HCT116 (cell line): ENCODE data around the gene SHC2. TPM values are rescaled to one million over a fixed set of nuclear protein-coding genes. Genes with fewer than 3 reads are reported as not detected.

ENCODE experiments used
- ATAC-seq: fragments of 200-7000 bp; cut with Tn5 transposase; 2 replicates; pipeline ENCODE4 v1.9.1; 2020; ENCODE audit warnings: mild to moderate bottlenecking, moderate library complexity
- BruUV-seq: library from RNA; stranded (reverse); fragments of 400-500 nt; replicated peaks from 2 replicates; lab custom pipeline; 2021; lab: Mats Ljungman, UMichigan
- CTCF ChIA-PET: fragments of 300-600 bp; sonication (Branson Sonifier 250); formaldehyde crosslinking; loops from one replicate; lab custom pipeline; 2021; ENCODE audit warnings: antibody characterized with exemption; lab: Charles Lee
- POLR2A ChIA-PET: fragments of 300-600, 350-600 bp; sonication (Branson Sonifier 250); formaldehyde crosslinking; loops from one replicate; lab custom pipeline; 2021; ENCODE audit warnings: antibody characterized with exemption; lab: Charles Lee
- RAD21 ChIA-PET, 2 experiments: fragments of 300-600 bp; sonication (Branson Sonifier 250); formaldehyde crosslinking; loops; one replicate each; lab custom pipeline; 2023; ENCODE audit warnings: low total read pairs in 2 of 2; ENCODE audit not compliant: uncharacterized antibody in 2 of 2, unreplicated experiment in 2 of 2, low non-redundant PET in 1 of 2; lab: Charles Lee
- DNase-seq: peaks from one replicate; pipeline ENCODE4 v3.0.0-alpha.2; 2010; ENCODE audit warnings: low read depth, low spot score
- H2AFZ ChIP-seq: fragments of 200-600 bp; shearing (Covaris generic), sonication (generic); 2 replicates; pipeline ENCODE4 v1.6.1; 2017; ENCODE audit warnings: low read depth, mixed run types, mixed read lengths, antibody characterized with exemption, low read length; ENCODE audit not compliant: poor library complexity, severe bottlenecking
- H3K27ac ChIP-seq: 2 replicates; pipeline ENCODE4 v1.5.1; 2012; ENCODE audit warnings: low read depth, low read length
- H3K27me3 ChIP-seq: fragments of 200-600 bp; sonication (generic); 2 replicates; pipeline ENCODE4 v1.6.1; 2016; ENCODE audit warnings: mixed run types, low read length, mixed read lengths; ENCODE audit not compliant: insufficient read depth
- H3K36me3 ChIP-seq, 2 experiments: fragments of 200-500 bp in 1 of 2; fragments of 200-600 bp in 1 of 2; sonication (Bioruptor generic) in 1 of 2; sonication (generic) in 1 of 2; 2 replicates each; pipeline versions ENCODE4 v1.5.1 to v1.6.1; 2014 to 2016; ENCODE audit warnings: low read length in 2 of 2, inconsistent platforms in 1 of 2, mixed read lengths in 1 of 2, mixed run types in 1 of 2; ENCODE audit not compliant: insufficient read depth in 2 of 2, control insufficient read depth in 1 of 2
- H3K4me1 ChIP-seq, 2 experiments: fragments of 200-600 bp in 1 of 2; sonication (generic) in 1 of 2; 2 replicates each; pipeline versions ENCODE4 v1.5.1 to v1.6.1; 2012 to 2017; ENCODE audit warnings: low read length in 2 of 2, inconsistent platforms in 1 of 2, mild to moderate bottlenecking in 1 of 2, mixed read lengths in 1 of 2, mixed run types in 1 of 2, moderate library complexity in 1 of 2; ENCODE audit not compliant: insufficient read depth in 2 of 2, control insufficient read depth in 1 of 2
- H3K4me2 ChIP-seq: fragments of 200-600 bp; sonication (generic); 2 replicates; pipeline ENCODE4 v1.6.1; 2017; ENCODE audit warnings: mixed run types, low read length, mixed read lengths
- H3K4me3 ChIP-seq, 2 experiments: fragments of 200-600 bp in 1 of 2; sonication (generic) in 1 of 2; replicated peaks in 1 of 2; 2 replicates each; pipeline ENCODE4 v1.5.1; 2011 to 2016; ENCODE audit warnings: low read length in 2 of 2, control low read depth in 1 of 2, low read depth in 1 of 2, mild to moderate bottlenecking in 1 of 2, mixed read lengths in 1 of 2, mixed run types in 1 of 2
- H3K79me2 ChIP-seq: fragments of 200-600 bp; sonication (generic); 2 replicates; pipeline ENCODE4 v1.6.1; 2017; ENCODE audit warnings: mild to moderate bottlenecking, mixed run types, low read length, moderate library complexity, mixed read lengths; ENCODE audit not compliant: insufficient read depth
- H3K9ac ChIP-seq: fragments of 200-600 bp; sonication (generic); 2 replicates; pipeline ENCODE4 v1.6.1; 2016; ENCODE audit warnings: low read length, mixed read lengths
- H3K9me2 ChIP-seq: fragments of 200-600 bp; sonication (generic), shearing (Covaris generic); 2 replicates; pipeline ENCODE4 v1.6.1; 2017; ENCODE audit warnings: mixed run types, mild to moderate bottlenecking, moderate library complexity; ENCODE audit not compliant: insufficient read depth
- H3K9me3 ChIP-seq, 2 experiments: fragments of 200-500 bp in 1 of 2; fragments of 200-600 bp in 1 of 2; sonication (Bioruptor generic) in 1 of 2; sonication (generic) in 1 of 2; 2 replicates each; pipeline ENCODE4 v1.6.1; 2014 to 2017; ENCODE audit warnings: low read length in 2 of 2, mixed read lengths in 2 of 2, inconsistent platforms in 1 of 2, low read depth in 1 of 2, mild to moderate bottlenecking in 1 of 2, mixed run types in 1 of 2, moderate library complexity in 1 of 2; ENCODE audit not compliant: control insufficient read depth in 1 of 2, insufficient read depth in 1 of 2
- H4K20me1 ChIP-seq: fragments of 200-600 bp; sonication (generic), shearing (Covaris generic); 2 replicates; pipeline ENCODE4 v1.6.1; 2017; ENCODE audit warnings: mixed run types, mild to moderate bottlenecking, moderate library complexity; ENCODE audit not compliant: insufficient read depth
- CBX3 ChIP-seq: IDR thresholded peaks from 2 replicates; pipeline ENCODE4 v1.6.1; 2012; ENCODE audit warnings: low read depth
- CEBPB ChIP-seq: IDR thresholded peaks from 2 replicates; pipeline ENCODE4 v1.6.1; 2012; ENCODE audit warnings: low read depth
- EGR1 ChIP-seq: IDR thresholded peaks from 2 replicates; pipeline ENCODE4 v1.6.1; 2012; ENCODE audit warnings: low read depth
- ELF1 ChIP-seq: IDR thresholded peaks from 2 replicates; pipeline ENCODE4 v1.6.1; 2012; ENCODE audit warnings: low read depth, borderline replicate concordance
- EZH2 ChIP-seq: fragments of 200-600 bp; sonication (generic); IDR thresholded peaks from 2 replicates; pipeline ENCODE4 v1.6.1; 2017; ENCODE audit warnings: antibody characterized with exemption, mixed run types
- EZH2phosphoT487 ChIP-seq: fragments of 200-600 bp; IDR thresholded peaks from 2 replicates; pipeline ENCODE4 v1.6.1; 2018; ENCODE audit warnings: antibody characterized with exemption, borderline replicate concordance
- FOSL1 ChIP-seq: IDR thresholded peaks from 2 replicates; pipeline ENCODE4 v1.6.1; 2012; ENCODE audit warnings: low read depth
- JUND ChIP-seq: IDR thresholded peaks from 2 replicates; pipeline ENCODE4 v1.6.1; 2012
- POLR2A ChIP-seq: IDR thresholded peaks from 2 replicates; pipeline ENCODE4 v1.7.0; 2011; ENCODE audit warnings: borderline replicate concordance; ENCODE audit not compliant: insufficient read depth, insufficient read length; ENCODE audit errors: extremely low read depth
- POLR2AphosphoS5 ChIP-seq: IDR thresholded peaks from 2 replicates; pipeline ENCODE4 v1.6.1; 2011; ENCODE audit warnings: mild to moderate bottlenecking, low read depth, low read length, moderate library complexity
- RAD21 ChIP-seq: IDR thresholded peaks from 2 replicates; pipeline ENCODE4 v1.6.1; 2012; ENCODE audit warnings: low read depth, mild to moderate bottlenecking
- REST ChIP-seq: IDR thresholded peaks from 2 replicates; pipeline ENCODE4 v1.6.1; 2012; ENCODE audit warnings: low read depth
- SIN3A ChIP-seq: IDR thresholded peaks from 2 replicates; pipeline ENCODE4 v1.6.1; 2012; ENCODE audit warnings: low read depth
- SRF ChIP-seq: IDR thresholded peaks from 2 replicates; pipeline ENCODE4 v1.6.1; 2012; ENCODE audit warnings: low read depth
- YY1 ChIP-seq: IDR thresholded peaks from 2 replicates; pipeline ENCODE4 v1.6.1; 2011; ENCODE audit warnings: low read length, low read depth, moderate library complexity, mild to moderate bottlenecking; ENCODE audit not compliant: insufficient replicate concordance; ENCODE audit errors: extremely low read depth
- ZNF274 ChIP-seq: fragments of 200-500 bp; sonication (Bioruptor generic); IDR thresholded peaks from 2 replicates; pipeline ENCODE4 v1.6.1; 2014; ENCODE audit warnings: mild to moderate bottlenecking, low read depth, low read length, inconsistent platforms
- intact Hi-C: fragments of 100-400 bp; cut with micrococcal nuclease; formaldehyde crosslinking; loops from 2 replicates; pipeline ENCODE4 v1.10.0; 2022
- total RNA-seq: library from RNA; stranded (reverse); gene quantifications from one replicate; pipeline ENCODE4 v1.2.1, GENCODE V29; 2021; ENCODE audit not compliant: unreplicated experiment

The SHC2 gene
- total RNA-seq, 1 experiment from 2014 or later, result 2.5 TPM

GRCh38 chr19:367561-367960 is 93.3 kb downstream of the SHC2 start:
- Histone ChIP-seq H3K9ac (no peak overlapping the region), H3K4me1 (no peaks in the 10 kb centered on the region), H2AFZ (no peak overlapping the region), H3K27ac (no peak overlapping the region), H3K79me2 (no peaks in the 10 kb centered on the region), H3K9me2 (no peaks in the 10 kb centered on the region), H3K27me3 (no peaks in the 10 kb centered on the region), H3K4me3 (no peak overlapping the region), H3K9me3 (no peaks in the 10 kb centered on the region), H3K36me3 (no peaks in the 10 kb centered on the region), H3K4me2 (no peak overlapping the region), H4K20me1 (no peaks in the 10 kb centered on the region)
- DNase-seq, result no peak
- TF ChIP-seq JUND, result no peak
- TF ChIP-seq FOSL1, result no peak
- no peak for TF ChIP-seq POLR2AphosphoS5
- TF ChIP-seq EZH2phosphoT487, result no peak
- TF ChIP-seq CBX3, result no peak
- no peak for TF ChIP-seq ELF1
- no peak for TF ChIP-seq CEBPB
- no peak for TF ChIP-seq ZNF274
- TF ChIP-seq SIN3A, result no peak
- no peak for TF ChIP-seq EGR1
- no peak for TF ChIP-seq POLR2A
- no peak for TF ChIP-seq YY1
- TF ChIP-seq SRF, result no peak
- TF ChIP-seq EZH2, result no peak
- no peak for TF ChIP-seq RAD21
- no peak for TF ChIP-seq REST
- RAD21 ChIA-PET, result no interaction called here
- BruUV-seq, result no TSS peak
- ATAC-seq, result no peak
- intact Hi-C loops, result no loop called here
- CTCF ChIA-PET, result no interaction called here
- POLR2A ChIA-PET, result no interaction called here
